ENCODE measurements around the gene GAB2.

DNA sequence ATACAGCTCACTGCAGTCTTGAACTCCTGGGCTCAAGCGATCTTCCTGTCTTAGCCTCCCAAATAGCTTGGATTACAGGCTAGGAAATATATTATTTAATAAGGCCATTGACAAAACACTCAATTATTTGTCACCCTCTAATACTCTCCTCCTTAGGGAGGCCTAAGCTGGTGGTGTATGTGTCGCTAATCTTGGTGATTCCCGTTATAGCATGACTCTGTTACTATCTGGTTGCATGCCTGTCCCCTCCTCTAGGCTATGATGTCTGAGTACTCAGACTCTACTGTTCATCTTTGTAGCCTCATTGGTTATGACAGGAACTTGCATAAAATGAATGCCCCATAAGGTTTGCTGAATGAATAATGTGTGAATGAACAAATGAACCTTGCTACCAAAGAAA is 141.3 kb downstream of the GAB2 start:
- no peak for TF ChIP-seq ZNF274 (IDR thresholded peaks at IDR 0.05; ENCODE audit: low read depth, low read length)
- TF ChIP-seq SUZ12 (IDR thresholded peaks at IDR 0.05; ENCODE audit: extremely low read depth, insufficient read depth, insufficient read length), result no peak

Data from NT2/D1 (cell line).